IMR-90 (cell line): ENCODE data around the gene RGS3. TPM values are rescaled to one million over a fixed set of nuclear protein-coding genes. Genes with fewer than 3 reads are reported as not detected.

Experiments used
- ATAC-seq: fragments of 200-7000 bp; cut with Tn5 transposase; 2 replicates; pipeline ENCODE4 v1.9.1; 2020; ENCODE audit warnings: low read depth, mild to moderate bottlenecking, moderate library complexity
- BruUV-seq: library from RNA; stranded (reverse); fragments of 400-500 nt; replicated peaks from 2 replicates; lab custom pipeline; 2021; lab: Mats Ljungman, UMichigan
- CTCF ChIA-PET: fragments of 300-600 bp; formaldehyde crosslinking; extraction: SDS; loops from one replicate; lab custom pipeline; 2021; ENCODE audit warnings: antibody characterized with exemption; lab: Yijun Ruan, JAX
- POLR2A ChIA-PET: fragments of 300-600 bp; sonication (Branson Sonifier 250); formaldehyde crosslinking; loops from one replicate; lab custom pipeline; 2022; ENCODE audit warnings: antibody characterized with exemption; ENCODE audit not compliant: unreplicated experiment; lab: Charles Lee
- DNase-seq: peaks from one replicate; pipeline ENCODE4 v3.0.0; 2013
- H2AFZ ChIP-seq: replicated peaks from 2 replicates; pipeline ENCODE3; 2013; ENCODE audit warnings: low read length, mild to moderate bottlenecking; ENCODE audit not compliant: poor library complexity
- H2AK5ac ChIP-seq: 2 replicates; pipeline ENCODE4 v1.6.1; 2013; ENCODE audit warnings: low read depth, low read length, inconsistent platforms
- H2AK9ac ChIP-seq: replicated peaks from 2 replicates; pipeline ENCODE3; 2013; ENCODE audit warnings: mild to moderate bottlenecking, low read depth, low read length, moderate library complexity; ENCODE audit not compliant: poor library complexity
- H2BK120ac ChIP-seq: 2 replicates; pipeline ENCODE4 v1.6.1; 2013; ENCODE audit warnings: low read depth, low read length, inconsistent platforms
- H2BK15ac ChIP-seq: 3 replicates; pipeline ENCODE4 v1.6.1; 2013; ENCODE audit warnings: low read depth, low read length, inconsistent platforms
- H2BK20ac ChIP-seq: 2 replicates; pipeline ENCODE4 v1.6.1; 2013; ENCODE audit warnings: low read depth, mild to moderate bottlenecking, inconsistent platforms, low read length, moderate library complexity
- H2BK5ac ChIP-seq: 2 replicates; pipeline ENCODE4 v1.6.1; 2013; ENCODE audit warnings: mild to moderate bottlenecking, low read depth, low read length, inconsistent platforms; ENCODE audit not compliant: poor library complexity, severe bottlenecking
- H3K14ac ChIP-seq: replicated peaks from 2 replicates; pipeline ENCODE4 v1.6.1; 2013; ENCODE audit warnings: low read depth, low read length, inconsistent platforms
- H3K18ac ChIP-seq: 2 replicates; pipeline ENCODE4 v1.6.1; 2013; ENCODE audit warnings: low read depth, low read length, control low read depth
- H3K23ac ChIP-seq: 2 replicates; pipeline ENCODE4 v1.6.1; 2013; ENCODE audit warnings: low read depth, low read length, inconsistent platforms
- H3K27ac ChIP-seq: 2 replicates; pipeline ENCODE4 v1.5.1; 2013; ENCODE audit warnings: mild to moderate bottlenecking, control low read depth, low read length; ENCODE audit not compliant: insufficient read depth
- H3K27me3 ChIP-seq: 2 replicates; pipeline ENCODE4 v1.6.1; 2013; ENCODE audit warnings: low read length; ENCODE audit not compliant: control insufficient read depth, insufficient read depth
- H3K36me3 ChIP-seq: 2 replicates; pipeline ENCODE4 v1.6.1; 2013; ENCODE audit warnings: low read length, mixed read lengths; ENCODE audit not compliant: control insufficient read depth, insufficient read depth
- H3K4ac ChIP-seq: 2 replicates; pipeline ENCODE4 v1.6.1; 2013; ENCODE audit warnings: low read depth, low read length, inconsistent platforms
- H3K4me1 ChIP-seq: 2 replicates; pipeline ENCODE4 v1.6.1; 2013; ENCODE audit warnings: low read length, mixed read lengths; ENCODE audit not compliant: control insufficient read depth, insufficient read depth
- H3K4me2 ChIP-seq: 2 replicates; pipeline ENCODE4 v1.6.1; 2013; ENCODE audit warnings: low read depth, mild to moderate bottlenecking, control low read depth, low read length, moderate library complexity
- H3K4me3 ChIP-seq: 2 replicates; pipeline ENCODE4 v1.5.1; 2013; ENCODE audit warnings: low read depth, mild to moderate bottlenecking, control low read depth, low read length, moderate library complexity; ENCODE audit not compliant: insufficient read depth
- H3K56ac ChIP-seq: 2 replicates; pipeline ENCODE4 v1.6.1; 2013; ENCODE audit warnings: low read length, inconsistent platforms; ENCODE audit not compliant: insufficient read depth; ENCODE audit errors: extremely low read depth
- H3K79me1 ChIP-seq, 2 experiments: 2 replicates each; pipeline ENCODE4 v1.6.1; 2013; ENCODE audit warnings: low read length in 2 of 2, inconsistent platforms in 1 of 2, low read depth in 1 of 2
- H3K9ac ChIP-seq: 2 replicates; pipeline ENCODE4 v1.6.1; 2013; ENCODE audit warnings: low read depth, low read length, control low read depth
- H3K9me1 ChIP-seq: 2 replicates; pipeline ENCODE4 v1.6.1; 2013; ENCODE audit warnings: low read length, inconsistent platforms; ENCODE audit not compliant: insufficient read depth
- H3K9me3 ChIP-seq: 2 replicates; pipeline ENCODE4 v1.6.1; 2013; ENCODE audit warnings: low read length; ENCODE audit not compliant: control insufficient read depth, insufficient read depth
- H4K20me1 ChIP-seq: 2 replicates; pipeline ENCODE4 v1.6.1; 2013; ENCODE audit warnings: low read length, inconsistent platforms; ENCODE audit not compliant: insufficient read depth
- H4K5ac ChIP-seq: 2 replicates; pipeline ENCODE4 v1.6.1; 2013; ENCODE audit warnings: mild to moderate bottlenecking, low read depth, low read length, control low read depth
- H4K8ac ChIP-seq, 2 experiments: 2 replicates each; pipeline ENCODE4 v1.6.1; 2013; ENCODE audit warnings: low read depth in 2 of 2, low read length in 2 of 2, control low read depth in 1 of 2, inconsistent platforms in 1 of 2
- H4K91ac ChIP-seq: 2 replicates; pipeline ENCODE4 v1.6.1; 2013; ENCODE audit warnings: low read depth, low read length, inconsistent platforms; ENCODE audit not compliant: insufficient read depth
- BHLHE40 ChIP-seq: fragments of 150-350 bp; IDR thresholded peaks from 2 replicates; pipeline ENCODE4 v1.6.1; 2016; ENCODE audit warnings: mild to moderate bottlenecking, low read depth, low read length
- CEBPB ChIP-seq: IDR thresholded peaks from 2 replicates; pipeline ENCODE4 v1.6.1; 2012; ENCODE audit warnings: low read depth, low read length, improper control_type of control experiment
- CTCF ChIP-seq: conservative IDR thresholded peaks from 2 replicates; pipeline ENCODE4 v1.5.1; 2012; ENCODE audit warnings: mild to moderate bottlenecking, low read depth, low read length, improper control_type of control experiment
- ELK1 ChIP-seq: fragments of 150-350 bp; IDR thresholded peaks from 2 replicates; pipeline ENCODE4 v1.6.1; 2016; ENCODE audit warnings: low read depth, mild to moderate bottlenecking, low read length, moderate library complexity, borderline replicate concordance
- MAZ ChIP-seq: IDR thresholded peaks from 2 replicates; pipeline ENCODE4 v1.6.1; 2012; ENCODE audit warnings: low read depth, mild to moderate bottlenecking, low read length, improper control_type of control experiment, moderate library complexity, borderline replicate concordance
- MXI1 ChIP-seq: IDR thresholded peaks from 2 replicates; pipeline ENCODE4 v1.6.1; 2012; ENCODE audit warnings: low read depth, mild to moderate bottlenecking, low read length, moderate library complexity, borderline replicate concordance
- NFE2L2 ChIP-seq: fragments of 150-350 bp; IDR thresholded peaks from 2 replicates; pipeline ENCODE4 v1.6.1; 2016; ENCODE audit warnings: low read depth, mild to moderate bottlenecking, low read length
- POLR2A ChIP-seq: IDR thresholded peaks from 2 replicates; pipeline ENCODE4 v1.6.1; 2012; ENCODE audit warnings: mild to moderate bottlenecking, low read depth, low read length
- RCOR1 ChIP-seq: IDR thresholded peaks from 2 replicates; pipeline ENCODE4 v1.6.1; 2012; ENCODE audit warnings: mild to moderate bottlenecking, low read length, improper control_type of control experiment; ENCODE audit not compliant: insufficient replicate concordance
- WGBS, 2 experiments: methylation state at CpG; one replicate each; pipeline versions ENCODE4 v1.1.5 to v1.1.7; 2013; ENCODE audit warnings: missing lambda C conversion rate in 2 of 2; ENCODE audit not compliant: insufficient read length in 1 of 2; ENCODE audit errors: extremely low coverage in 2 of 2; 5-methylcytosine and 5-hydroxymethylcytosine counted together
- dilution Hi-C: fragments of 300-500 bp; cut with HindIII; formaldehyde crosslinking; loops from one replicate; pipeline ENCODE4 v1.14.3; 2018; ENCODE audit warnings: low sequenced_read_pairs; ENCODE audit not compliant: unreplicated experiment
- in situ Hi-C: fragments of 300-500 bp; cut with MboI; formaldehyde crosslinking; loops from 3 replicates; pipeline ENCODE4 v1.14.3; 2019; ENCODE audit warnings: low sequenced_read_pairs, inconsistent platforms, mixed read lengths
- intact Hi-C: fragments of 100-400 bp; cut with micrococcal nuclease; formaldehyde crosslinking; loops from 2 replicates; pipeline ENCODE4 v1.10.0; 2022
- polyA plus RNA-seq, 3 experiments: library from polyadenylated mRNA; depleted of rRNA; stranded (reverse); fragments of >200 nt; gene quantifications; 2 replicates each; pipeline ENCODE4 v1.2.3, GENCODE V29; 2012; ENCODE audit warnings: low replicate concordance in 1 of 3
- total RNA-seq: library from RNA; depleted of rRNA; stranded (reverse); fragments of >200 nt; gene quantifications from 2 replicates; pipeline ENCODE4 v1.2.3, GENCODE V29; 2012

The RGS3 gene
- total and polyA plus RNA-seq, 2 of the 4 experiments (the other 2 are of a cell fraction) = 51.8 to 65.6 TPM

DNA sequence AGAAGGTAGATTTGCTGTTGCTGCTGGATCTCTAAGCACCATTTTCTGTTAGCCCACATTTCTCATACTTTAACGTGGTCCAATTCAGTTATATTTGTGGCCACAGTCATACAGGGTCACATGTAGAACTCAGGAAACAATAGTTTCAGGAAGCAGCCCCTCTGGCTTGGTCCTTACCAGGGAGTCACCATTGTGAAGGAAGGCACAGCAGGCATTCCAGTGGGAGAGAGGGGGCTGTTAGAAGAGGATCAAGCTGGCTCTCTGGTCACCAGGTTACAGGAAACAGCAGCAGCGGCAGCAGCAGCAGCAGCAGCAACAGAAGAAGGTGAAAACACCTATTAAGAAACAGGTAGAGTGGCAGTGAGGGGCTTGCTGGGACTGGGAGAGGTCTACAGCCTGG is 38.5 kb upstream of the RGS3 start:
- intact Hi-C loops (no loop called here), in situ Hi-C loops (loop anchor here (10.0 kb wide), 1 partner anchor 240 kb away; no protein-coding TSS in a partner anchor), dilution Hi-C loops (no loop called here)
- H4K91ac ChIP-seq = no peak overlapping the region
- no peak overlapping the region for H3K4me3 ChIP-seq
- CTCF ChIA-PET = no interaction called here
- H3K56ac ChIP-seq = no peak overlapping the region
- DNase-seq (no peak), ATAC-seq (no peak)
- H3K14ac ChIP-seq = no peak overlapping the region
- H3K4me2 ChIP-seq = no peak overlapping the region
- H2BK5ac ChIP-seq = no peak overlapping the region
- H2BK20ac ChIP-seq = no peak overlapping the region
- WGBS, 2 experiments = no CpG with 5 or more reads among the region's 2 CpGs
- H4K5ac ChIP-seq = no peak overlapping the region
- POLR2A ChIA-PET = no interaction called here
- no peak overlapping the region for H3K18ac ChIP-seq
- no peak overlapping the region for H3K9ac ChIP-seq
- no peaks in the 10 kb centered on the region for H3K79me1 ChIP-seq
- peaks cover 57% of the 10 kb centered on the region for H3K27me3 ChIP-seq
- no peak overlapping the region for H3K4ac ChIP-seq
- no peaks in the 10 kb centered on the region for H3K9me1 ChIP-seq
- H2AFZ ChIP-seq = no peak overlapping the region
- no peaks in the 10 kb centered on the region for H3K36me3 ChIP-seq
- H3K27ac ChIP-seq = no peak overlapping the region
- H4K20me1 ChIP-seq = no peaks in the 10 kb centered on the region
- H2BK120ac ChIP-seq = no peak overlapping the region
- H3K9me3 ChIP-seq = no peaks in the 10 kb centered on the region
- no TSS peak for BruUV-seq
- no peak for TF ChIP-seq POLR2A
- TF ChIP-seq NFE2L2 = no peak
- TF ChIP-seq CEBPB = no peak
- no peak for TF ChIP-seq MAZ
- TF ChIP-seq MXI1 = no peak
- TF ChIP-seq ELK1 = no peak
- TF ChIP-seq RCOR1 = no peak
- no peak for TF ChIP-seq BHLHE40
- TF ChIP-seq CTCF = no peak
- H2BK15ac ChIP-seq = no peak overlapping the region
- no peak overlapping the region for H3K23ac ChIP-seq
- no peak overlapping the region for H2AK9ac ChIP-seq
- no peak overlapping the region for H2AK5ac ChIP-seq
- no peaks in the 10 kb centered on the region for H3K4me1 ChIP-seq
- H4K8ac ChIP-seq = no peak overlapping the region
